Measurements from ENCODE around the gene WNT4.

GRCh38 chr1:22126531-22126930 lies 16.4 kb downstream of the WNT4 start:
- TF ChIP-seq ZFP3 (CRISPR knock-in tag; IDR thresholded peaks at IDR 0.05) (no peak), POU6F1 (CRISPR knock-in tag; IDR thresholded peaks at IDR 0.05; ENCODE audit: borderline replicate concordance, low read depth) (no peak), CREB5 (CRISPR knock-in tag; IDR thresholded peaks at IDR 0.05; ENCODE audit: low read depth) (no peak), ZFP30 (CRISPR knock-in tag; IDR thresholded peaks at IDR 0.05) (no peak), PATZ1 (CRISPR knock-in tag; IDR thresholded peaks at IDR 0.05; ENCODE audit: borderline replicate concordance) (no peak), TSHZ2 (CRISPR knock-in tag; IDR thresholded peaks at IDR 0.05) (no peak), RARB (CRISPR knock-in tag; IDR thresholded peaks at IDR 0.05) (no peak), CSDC2 (CRISPR knock-in tag; IDR thresholded peaks at IDR 0.05) (no peak), ISL1 (CRISPR knock-in tag; IDR thresholded peaks at IDR 0.05) (no peak), GLIS3 (CRISPR knock-in tag; IDR thresholded peaks at IDR 0.05) (no peak), SNAI2 (CRISPR knock-in tag; IDR thresholded peaks at IDR 0.05) (no peak)

Measured in SK-N-SH treated with all-trans-retinoic acid at 6 μM for 48 hours (cell line).